Activated CD4-positive, alpha-beta T cell treated with anti-CD3 and anti-CD28 coated beads for 24 hours (primary cell): ENCODE results near the gene CFAP97D2.

Experiments used
- DNase-seq, 2 donors: peaks; one replicate each; pipeline ENCODE4 v3.0.0-alpha.2; 2020; ENCODE audit warnings: low read depth in 2 of 2

CFAP97D2 gene

DNA sequence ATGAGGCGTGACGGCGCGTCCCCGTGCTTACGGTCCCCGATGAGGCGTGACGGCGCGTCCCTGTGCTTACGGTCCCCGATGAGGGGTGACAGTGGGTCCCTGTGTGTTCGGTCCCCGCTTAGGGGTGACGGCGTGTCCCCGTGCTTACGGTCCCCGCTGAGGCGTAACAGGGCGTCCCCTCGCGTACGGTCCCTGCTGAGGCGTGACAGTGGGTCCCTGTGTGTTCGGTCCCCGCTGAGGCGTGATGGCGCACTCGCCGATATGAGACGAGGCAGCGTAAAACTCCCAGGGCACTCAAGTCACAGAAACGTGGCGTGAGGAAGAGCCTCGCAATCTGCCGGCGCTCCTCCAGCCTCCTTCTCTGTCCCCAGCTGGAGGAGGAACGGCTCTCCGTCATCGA, 20.9 kb downstream of the CFAP97D2 start:
- no peak for DNase-seq

DNA sequence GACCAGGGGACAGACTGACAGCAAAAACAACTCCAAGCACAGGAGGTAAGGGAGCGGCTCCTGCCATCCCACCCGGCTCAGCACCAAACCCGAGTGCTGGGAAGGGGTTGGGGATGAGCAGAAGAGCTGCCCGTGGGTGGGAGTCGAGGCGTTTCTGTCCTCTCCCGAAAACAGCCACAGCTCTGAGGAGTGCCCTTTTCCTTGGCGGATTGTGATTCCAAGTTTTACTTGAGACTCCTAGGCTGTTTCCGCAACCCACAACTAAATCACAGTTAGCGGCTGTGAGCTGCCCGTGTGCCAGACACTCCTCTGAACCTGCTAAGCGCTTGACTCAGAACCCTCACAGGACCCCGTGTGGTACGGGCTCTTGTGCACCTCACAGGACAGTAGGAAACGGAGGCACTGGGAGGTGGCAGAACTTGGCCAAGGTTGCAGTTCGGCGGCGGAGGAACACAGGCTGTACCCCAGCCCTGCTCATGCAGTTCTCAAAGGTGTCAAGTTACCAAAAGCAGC, 21.4 kb downstream of the CFAP97D2 start:
- DNase-seq: no peak

DNA sequence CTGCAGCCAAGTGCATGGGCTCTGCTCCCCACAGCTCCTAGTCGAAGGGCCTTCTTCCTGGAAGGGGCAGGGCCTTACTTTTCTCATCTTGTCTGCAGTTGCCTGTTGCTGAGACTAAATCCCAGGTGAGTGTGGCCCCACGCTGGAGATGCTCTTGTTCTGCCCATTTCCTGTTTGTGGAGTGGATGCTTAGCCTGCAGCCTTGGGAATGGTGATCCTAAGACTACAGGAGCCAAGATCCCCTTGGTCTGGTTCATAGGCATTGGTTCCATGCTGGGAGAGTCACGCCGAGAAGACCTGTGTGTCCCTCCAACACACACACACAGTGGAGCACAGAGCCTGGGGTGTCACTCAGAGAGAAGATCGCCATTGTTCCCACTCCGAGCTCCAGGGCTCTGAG, 23.5 kb downstream of the CFAP97D2 start:
- no peak for DNase-seq

DNA sequence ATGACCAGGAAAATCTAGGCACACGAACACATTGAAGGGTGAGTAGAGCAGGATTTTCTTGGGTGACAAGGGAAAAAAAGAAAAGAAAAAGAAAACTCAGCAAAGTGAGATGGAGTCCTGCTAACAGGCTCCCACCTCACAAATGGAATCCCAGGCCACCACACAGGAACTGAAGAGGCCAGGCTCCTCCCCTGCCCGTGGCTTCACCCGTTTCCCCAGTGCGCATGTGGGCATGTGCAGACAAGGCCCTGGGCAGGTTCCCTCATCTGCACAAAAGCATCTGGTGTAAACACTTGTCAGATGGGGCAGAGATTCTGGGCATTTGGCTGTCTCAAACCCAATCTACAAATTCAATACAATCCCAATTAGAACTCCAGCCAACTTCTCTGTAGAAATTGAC, 24.5 kb downstream of the CFAP97D2 start:
- no peak for DNase-seq

DNA sequence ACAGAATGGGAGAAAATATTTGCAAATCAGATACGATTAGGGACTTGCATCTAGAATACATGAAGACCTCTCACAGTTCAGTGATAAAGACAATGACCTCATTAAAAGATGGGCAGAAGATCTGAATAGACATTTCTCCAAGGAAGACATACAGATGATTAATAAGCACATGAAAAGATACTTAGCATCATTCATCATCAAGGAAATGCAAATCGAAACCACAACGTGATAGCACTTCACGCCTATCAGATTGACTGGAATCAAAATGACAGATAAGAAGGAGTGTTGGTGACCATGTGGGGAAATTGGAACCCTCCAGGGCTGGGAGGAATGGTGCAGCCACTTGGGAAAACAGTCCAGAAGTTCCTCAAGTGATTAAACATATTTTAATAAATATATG, 25.8 kb downstream of the CFAP97D2 start:
- no peak for DNase-seq

DNA sequence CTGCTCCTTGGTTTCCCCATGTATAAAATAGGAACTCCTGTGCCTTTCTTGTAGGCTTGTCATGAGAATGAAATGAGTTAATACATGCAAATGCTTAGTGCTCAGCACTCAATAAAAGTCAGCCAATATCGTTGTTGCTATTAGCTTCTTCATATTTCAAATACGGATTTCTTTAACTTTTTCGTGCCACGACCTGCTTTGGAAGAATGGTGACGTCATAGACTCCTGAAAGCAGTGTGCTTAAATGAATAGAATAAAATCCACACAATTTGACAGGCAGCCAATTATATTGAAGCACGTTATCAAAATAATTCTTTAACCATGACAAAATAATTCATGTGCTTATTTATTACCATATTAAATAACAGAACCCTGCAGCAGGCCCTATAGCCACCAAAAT, 29.1 kb downstream of the CFAP97D2 start:
- DNase-seq: no peak

DNA sequence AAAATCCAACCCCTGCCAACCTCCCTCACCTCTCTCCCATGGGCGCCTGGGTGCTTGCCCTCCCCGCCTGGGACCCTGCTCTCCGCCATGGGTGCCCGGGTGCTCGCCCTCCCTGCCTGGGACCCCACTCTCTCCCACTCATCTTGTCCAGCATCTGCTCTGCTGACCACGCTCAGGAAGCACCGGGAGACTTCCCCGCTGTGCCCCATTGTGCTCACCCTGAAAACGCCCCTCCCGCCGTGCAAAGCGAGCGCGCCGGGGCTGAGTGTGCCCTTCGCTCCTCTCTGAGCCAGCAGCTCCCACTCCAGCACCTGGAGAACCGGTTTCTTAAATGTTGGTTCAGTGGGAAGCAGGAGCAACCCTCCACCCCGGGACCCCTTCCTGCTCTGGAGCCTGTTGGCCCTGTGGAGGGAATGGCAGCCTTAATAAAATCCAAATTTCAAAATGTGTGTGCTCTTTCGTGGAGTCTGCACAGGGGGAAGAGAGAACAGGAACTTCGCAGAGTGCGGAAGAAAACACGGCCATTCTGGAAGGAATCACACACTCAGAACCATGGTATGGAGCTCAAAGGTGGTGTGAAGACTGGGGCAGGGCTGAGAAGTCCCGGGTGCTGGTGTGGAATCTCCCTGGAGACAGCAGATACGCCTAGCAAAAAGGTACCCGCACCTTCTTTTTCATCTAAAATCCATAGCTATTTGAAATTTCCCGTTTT, 32.5 kb downstream of the CFAP97D2 start:
- DNase-seq: no peak

DNA sequence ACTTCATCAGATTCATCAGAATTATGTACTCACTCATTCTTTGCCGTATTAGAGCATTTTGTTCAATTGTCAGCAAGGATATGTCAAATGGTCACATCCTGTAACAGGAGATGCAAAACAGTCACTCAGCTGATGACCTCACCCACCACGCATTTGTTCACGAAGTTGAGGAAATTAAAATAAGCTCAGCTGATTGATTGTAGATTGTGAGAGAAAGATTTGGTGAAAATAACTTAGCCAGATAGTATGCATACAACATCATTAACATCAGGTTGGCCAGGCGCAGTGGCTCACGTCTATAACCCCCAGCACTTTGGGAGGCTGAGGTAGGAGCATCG, 33.1 kb downstream of the CFAP97D2 start:
- no peak for DNase-seq

DNA sequence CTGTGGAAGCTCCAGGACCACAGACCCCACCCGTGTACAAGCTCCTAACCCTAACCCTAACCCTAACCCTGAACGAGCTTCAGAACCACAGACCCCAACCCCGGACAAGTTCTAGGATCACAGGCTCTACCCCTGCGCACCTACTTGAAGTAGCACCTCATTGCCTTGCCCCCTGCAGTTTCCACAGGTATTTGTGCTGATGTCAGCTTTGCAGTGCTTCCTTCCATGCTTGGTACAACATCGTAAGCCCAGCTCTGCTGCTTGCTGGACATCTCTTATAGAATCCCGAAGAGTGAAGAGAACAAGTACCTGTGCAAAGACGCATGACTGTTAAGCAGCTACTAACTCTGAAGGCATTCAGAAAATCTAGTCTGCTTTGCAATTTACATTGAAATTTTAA, 34.9 kb downstream of the CFAP97D2 start:
- DNase-seq: no peak

DNA sequence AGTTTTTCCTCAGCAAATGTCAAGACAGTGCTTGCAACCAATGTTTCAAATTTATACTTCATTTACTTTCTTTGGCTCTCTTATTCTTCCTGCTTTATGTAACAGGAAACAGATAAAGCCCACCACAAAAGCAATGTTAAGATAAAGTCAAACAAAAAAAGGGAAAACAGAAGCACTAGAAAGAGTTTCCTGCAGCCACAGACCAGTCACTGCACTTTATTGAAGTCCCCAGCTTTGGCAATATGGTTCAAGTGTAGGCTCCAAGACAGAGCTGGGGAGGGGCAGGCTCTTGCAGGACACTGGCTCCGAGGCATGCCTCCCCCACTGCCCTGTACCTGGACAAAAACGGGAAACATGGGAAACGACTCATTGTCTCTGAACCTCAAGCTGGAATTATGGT, 40.3 kb downstream of the CFAP97D2 start:
- no peak for DNase-seq

DNA sequence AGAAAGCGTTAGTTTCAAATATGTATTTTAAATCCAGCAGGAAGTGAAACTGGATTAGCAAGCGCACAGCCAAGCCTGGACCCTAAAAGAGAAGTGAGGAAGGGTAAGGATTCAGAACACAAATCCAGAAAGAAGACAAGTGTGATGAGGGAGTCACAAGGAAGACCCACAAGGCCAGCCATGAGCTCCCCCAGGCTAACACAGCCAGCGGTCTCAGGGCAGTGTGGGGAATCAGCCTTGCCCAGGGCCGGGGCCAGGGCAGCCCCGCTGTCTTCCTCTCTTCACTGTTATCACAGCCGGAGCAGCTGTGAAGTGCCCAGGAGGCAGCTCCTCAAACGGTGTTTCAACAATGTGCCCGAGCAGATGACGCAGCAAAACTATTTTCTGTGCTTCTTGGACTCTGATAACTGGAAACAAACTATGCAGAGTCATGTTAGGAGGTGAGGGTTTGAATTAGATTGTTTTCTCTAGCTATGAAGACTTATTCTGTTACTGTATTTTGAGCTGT, 43.5 kb downstream of the CFAP97D2 start:
- DNase-seq: no peak

DNA sequence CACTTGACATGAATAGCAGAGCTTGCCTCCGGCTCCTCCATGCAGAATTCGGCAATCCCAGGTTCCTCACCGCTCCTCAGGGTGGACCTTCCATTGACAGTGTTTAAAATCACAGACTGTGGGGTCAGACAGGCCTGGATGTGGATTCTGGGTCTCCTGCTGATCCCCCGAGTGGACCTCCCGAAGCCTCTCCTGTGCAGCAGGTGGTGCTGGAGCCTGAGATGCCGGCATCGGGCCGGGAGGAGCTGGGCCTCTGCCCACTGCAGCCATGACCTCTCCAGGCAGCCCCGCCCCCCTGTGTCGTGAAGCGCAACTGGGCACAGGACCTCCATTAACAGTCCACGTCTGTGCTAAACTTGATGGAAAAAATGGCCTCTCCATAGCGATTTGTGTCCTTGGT, 45.1 kb downstream of the CFAP97D2 start:
- DNase-seq: no peak

DNA sequence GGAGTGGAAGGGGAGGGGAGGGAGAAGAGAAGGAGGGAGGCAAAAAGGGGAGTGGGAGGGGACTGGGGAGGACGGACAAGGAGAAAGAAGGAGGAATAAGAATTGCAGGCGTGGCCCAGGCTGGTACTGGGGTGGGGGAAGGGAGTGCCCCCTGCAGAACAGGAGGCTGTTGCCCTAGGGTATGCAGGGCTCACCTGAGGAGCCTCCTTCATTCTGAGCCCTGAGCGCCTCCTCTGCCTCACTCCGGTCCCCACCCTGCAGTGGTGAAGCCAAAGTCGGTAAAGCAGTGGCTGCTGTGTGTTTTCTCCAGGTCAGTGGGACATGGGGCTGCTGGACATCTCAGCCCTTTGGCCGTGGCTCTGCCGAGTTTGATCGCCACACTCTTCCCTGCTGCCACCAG, 46.6 kb downstream of the CFAP97D2 start:
- DNase-seq: no peak

DNA sequence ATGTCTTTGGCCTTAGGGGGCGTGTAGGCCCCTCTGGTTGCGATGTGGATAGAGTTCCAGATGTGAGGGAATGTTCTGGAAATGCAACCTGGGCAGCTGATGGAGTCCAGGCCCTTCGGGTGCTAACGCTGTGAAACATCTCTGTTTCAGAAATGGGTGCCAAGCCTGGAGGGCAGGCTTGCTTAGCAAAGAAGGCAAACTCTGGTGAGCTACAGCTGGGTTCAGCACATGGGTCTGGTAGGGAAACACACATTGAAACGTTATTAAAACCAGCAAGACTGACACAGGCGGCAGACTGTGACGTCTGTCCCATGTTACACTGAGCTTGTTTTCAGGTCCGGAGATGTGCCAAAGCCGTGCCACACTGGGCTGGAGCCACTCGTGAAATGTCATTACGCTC, 47.0 kb downstream of the CFAP97D2 start:
- no peak for DNase-seq

DNA sequence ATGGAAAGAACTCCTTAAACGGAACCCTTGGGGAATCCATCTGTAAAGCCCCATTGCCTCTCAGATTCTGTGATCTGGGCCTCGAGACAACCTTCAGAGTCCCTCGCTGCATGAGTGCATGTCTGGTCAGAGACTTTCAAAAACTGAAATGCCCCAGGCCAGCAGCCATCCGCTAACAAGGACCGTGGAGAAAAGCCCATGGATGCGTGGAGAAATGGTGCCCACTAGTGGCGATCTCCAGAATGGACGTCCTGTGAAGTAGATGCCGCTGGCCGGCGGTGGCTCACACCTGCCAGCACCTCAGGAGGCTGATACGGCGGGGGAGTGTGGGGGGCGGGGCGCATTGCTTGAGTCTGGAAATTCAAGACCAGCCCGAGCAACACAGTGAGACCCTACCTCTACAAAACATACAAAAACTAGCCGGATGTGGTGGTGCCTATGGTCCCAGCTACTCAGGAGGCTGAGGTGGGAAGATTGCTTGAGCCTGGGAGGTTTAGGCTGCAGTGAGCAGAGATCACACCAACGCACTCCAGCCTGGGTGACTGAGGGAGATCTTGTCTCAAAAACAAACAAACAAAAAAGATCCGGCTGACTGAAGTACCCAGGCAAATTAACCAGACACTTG, 47.8 kb downstream of the CFAP97D2 start:
- DNase-seq: peak; percentile 80 to 84

DNA sequence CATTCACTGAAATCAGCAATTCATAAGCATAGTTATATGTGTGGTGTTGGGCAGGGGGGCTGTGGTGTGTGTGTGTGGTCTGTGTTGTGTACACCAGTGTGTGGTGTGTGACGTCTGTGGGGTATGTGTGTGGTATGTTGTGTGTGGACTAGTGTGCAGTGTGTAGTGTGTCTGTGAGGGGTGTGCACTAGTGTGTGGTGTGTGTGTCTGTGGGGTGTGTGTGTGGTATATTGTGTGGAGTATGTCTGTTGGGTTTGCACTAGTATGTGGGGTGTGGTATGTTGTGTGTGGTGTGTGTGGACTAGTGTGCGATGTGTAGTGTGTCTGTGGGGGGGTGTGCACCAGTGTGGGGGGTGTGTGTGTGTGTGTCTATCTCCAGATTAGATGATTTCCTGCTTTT, 48.5 kb downstream of the CFAP97D2 start:
- DNase-seq: no peak

DNA sequence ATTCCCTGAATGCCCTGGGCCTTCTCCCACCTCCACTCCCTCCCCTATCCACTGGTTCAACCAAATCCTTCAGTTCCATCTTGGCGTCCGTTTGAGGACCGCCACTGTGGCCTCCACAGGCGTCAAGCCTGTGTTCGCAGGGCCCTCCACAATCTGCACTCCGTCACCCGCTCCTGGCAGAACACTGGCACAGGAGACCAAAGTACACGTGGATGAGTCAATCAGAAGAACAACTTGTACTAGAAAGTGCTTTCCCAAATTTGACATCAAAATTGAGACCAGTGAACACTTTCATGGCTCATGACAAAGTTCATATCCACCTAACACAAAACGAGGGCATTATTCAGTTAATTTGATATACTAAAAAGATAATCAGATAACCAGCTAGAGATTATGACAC, 49.1 kb downstream of the CFAP97D2 start:
- no peak for DNase-seq

DNA sequence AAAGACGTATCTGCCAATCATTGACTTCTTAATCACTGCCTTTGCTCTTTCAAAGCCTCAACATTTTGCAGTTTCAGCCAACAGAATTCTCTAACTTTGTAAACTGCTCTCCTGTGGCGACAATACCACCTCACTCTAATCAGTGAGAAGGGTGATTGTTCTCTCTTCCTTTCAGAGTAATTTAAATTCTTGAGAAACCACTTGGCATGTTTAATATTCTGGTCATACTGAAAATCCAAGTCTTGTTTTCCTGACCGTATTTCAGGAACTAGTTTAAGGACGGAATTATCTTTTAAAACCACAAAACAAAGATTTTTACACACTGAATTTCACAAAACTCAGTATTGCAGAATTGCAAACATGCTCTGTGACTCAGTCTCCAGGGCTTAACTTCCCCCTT, 50.4 kb downstream of the CFAP97D2 start:
- DNase-seq: no peak

DNA sequence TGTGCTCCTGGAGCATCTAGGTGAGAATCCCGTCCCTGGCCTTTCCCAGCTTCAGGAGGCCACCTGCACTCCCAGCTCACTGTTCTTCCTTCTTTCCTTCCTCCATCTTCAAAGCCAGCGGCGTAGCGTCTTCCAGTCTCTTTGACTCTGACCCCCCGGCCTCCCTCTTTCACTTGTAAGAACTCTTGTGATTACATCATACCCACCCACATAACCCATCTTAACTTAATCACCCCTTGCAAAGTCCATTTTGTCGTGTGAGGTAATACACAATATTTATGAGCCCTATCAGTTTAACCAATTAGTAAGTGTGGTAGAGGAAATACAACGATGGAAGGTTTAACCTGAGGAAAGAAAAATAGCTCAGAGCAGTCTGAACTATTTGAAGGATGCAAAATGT, 51.1 kb downstream of the CFAP97D2 start:
- no peak for DNase-seq

DNA sequence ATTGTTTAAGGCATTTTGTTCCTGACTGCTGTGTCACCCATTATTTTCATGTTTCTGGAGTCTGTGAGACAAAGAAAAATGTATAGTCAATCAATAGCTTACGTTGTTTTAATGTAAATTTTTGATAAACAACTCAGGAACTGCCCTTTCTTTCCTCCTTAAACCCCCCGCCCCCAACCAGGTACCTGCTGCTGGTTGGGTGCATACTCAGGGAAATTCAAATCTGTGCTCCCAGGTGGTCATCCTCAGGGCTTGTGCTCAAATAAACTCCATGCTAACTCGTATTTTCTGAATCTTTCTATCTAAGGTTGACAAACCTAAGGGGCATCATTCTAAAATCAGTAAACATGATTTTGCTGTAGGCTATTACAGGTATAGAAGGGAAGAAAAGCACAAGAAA, 51.5 kb downstream of the CFAP97D2 start:
- DNase-seq: no peak

DNA sequence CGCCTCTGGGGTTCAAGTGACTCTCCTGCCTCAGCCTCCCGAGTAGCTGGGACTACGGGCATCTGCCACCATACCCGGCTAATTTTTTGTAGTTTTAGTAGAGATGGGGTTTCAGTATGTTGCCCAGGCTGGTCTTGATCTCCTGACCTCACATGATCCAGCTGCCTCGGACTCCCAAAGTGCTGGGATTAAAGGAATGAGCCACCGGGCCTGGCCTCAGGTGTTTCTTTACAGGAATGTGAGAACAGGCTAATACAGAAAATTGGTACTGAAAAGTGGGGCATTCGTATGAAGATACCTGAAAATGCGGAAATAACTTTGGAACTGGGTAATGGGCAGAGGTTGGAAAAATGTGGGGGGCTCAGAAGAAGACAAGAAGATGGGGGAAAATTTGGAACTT, 52.8 kb downstream of the CFAP97D2 start:
- DNase-seq: no peak

DNA sequence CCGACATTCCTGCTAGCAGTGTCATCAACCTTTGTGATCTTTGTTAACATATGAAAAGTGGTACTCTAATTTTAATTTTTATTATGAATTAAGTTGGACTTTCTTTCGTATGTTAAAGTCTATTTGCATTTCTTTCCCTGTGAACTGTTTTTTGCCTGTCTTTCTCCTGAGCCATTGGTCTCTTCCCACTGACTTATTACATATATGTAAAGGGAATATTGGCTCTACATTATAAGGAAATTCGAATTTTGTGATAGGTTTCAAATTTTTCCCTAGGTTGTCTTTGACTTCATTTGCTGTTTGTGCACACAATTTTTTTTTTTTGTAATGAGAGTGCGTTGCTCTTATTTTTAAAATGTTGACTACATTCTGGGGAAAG, 55.2 kb downstream of the CFAP97D2 start:
- no peak for DNase-seq

DNA sequence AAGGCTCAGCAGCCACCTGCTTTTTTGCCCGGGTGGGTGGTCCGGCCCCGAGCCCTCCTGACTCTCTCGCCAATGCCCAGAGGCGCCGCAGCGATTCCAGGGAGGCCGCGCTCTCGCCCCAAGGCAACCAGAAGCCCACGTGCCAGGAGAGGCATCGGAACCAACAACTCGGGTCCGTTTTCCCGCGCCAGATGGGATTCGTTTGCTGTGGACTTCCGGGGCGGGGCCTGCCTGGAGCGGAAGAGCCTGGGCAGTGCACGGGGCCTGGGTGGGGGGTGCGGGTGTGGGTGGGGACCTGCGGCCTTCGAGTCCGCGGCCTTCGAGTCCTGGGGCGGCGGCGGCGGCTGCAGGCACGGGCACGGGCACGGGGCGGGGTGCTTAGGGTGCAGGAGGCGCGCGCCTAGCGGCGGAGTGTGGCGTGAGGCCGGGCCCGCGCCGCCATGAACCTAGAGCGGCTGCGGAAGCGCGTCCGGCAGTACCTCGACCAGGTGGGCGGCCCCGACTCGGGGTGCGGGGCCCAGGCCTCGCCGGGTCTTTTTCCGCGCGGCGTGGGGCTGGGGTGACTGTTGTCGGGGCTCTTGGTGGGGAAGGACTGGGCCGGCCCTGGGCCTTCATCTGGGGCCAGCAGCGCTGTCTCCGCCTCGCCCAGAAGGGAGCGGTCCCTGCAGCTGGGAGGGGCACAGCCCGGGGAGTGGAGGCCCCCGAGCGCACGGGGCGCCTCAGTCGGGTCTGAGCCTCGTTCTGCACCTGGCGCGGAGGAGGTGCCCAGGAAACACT, 55.8 kb downstream of the CFAP97D2 start, which contains the start of gene CDC16:
Gene CDC16, plus strand, starts transcription at position 253 of the 777 bp plus-strand sequence. Its CDS starts 188 bp downstream, at position 441.
- peak; percentile 89 to 90 for DNase-seq
